Upper lobe of left lung (tissue), 4 donors: ENCODE results near the gene SRRM5.

Experiments
- POLR2A ChIP-seq, 4 donors: fragments of 450-650 bp; IDR thresholded peaks; one replicate each; pipeline ENCODE4 v1.5.1; 2016 to 2017; ENCODE audit warnings: antibody characterized with exemption in 4 of 4, mild to moderate bottlenecking in 2 of 4
- POLR2AphosphoS5 ChIP-seq, 2 donors: sonication (generic); formaldehyde crosslinking; IDR thresholded peaks; one replicate each; pipeline ENCODE4 v1.5.1; 2017; ENCODE audit warnings: antibody characterized with exemption in 2 of 2
- TF ChIP-seq, protein P1 (sequence below), 6 experiments: fragments of 450-650 bp in 4 of 6; fragments of 200-600 bp in 2 of 6; sonication (generic) in 2 of 6; IDR thresholded peaks; one replicate each; pipeline ENCODE4 v1.5.1; 2016 to 2019; ENCODE audit warnings: antibody characterized with exemption in 6 of 6

GRCh38 chr19:43623889-43624670 lies 12.2 kb downstream of the SRRM5 start:
- TF ChIP-seq, protein P1, sequence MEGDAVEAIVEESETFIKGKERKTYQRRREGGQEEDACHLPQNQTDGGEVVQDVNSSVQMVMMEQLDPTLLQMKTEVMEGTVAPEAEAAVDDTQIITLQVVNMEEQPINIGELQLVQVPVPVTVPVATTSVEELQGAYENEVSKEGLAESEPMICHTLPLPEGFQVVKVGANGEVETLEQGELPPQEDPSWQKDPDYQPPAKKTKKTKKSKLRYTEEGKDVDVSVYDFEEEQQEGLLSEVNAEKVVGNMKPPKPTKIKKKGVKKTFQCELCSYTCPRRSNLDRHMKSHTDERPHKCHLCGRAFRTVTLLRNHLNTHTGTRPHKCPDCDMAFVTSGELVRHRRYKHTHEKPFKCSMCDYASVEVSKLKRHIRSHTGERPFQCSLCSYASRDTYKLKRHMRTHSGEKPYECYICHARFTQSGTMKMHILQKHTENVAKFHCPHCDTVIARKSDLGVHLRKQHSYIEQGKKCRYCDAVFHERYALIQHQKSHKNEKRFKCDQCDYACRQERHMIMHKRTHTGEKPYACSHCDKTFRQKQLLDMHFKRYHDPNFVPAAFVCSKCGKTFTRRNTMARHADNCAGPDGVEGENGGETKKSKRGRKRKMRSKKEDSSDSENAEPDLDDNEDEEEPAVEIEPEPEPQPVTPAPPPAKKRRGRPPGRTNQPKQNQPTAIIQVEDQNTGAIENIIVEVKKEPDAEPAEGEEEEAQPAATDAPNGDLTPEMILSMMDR (IDR thresholded peaks at IDR 0.05) = no peak
- no peak for TF ChIP-seq POLR2A (IDR thresholded peaks at IDR 0.05)
- TF ChIP-seq POLR2AphosphoS5 (IDR thresholded peaks at IDR 0.05) = no peak
